Mesendoderm (in vitro differentiated cells): ENCODE measurements around the gene ERC2.

Experiments
- DNase-seq: peaks from one replicate; pipeline ENCODE4 v3.0.0; 2013
- H2AK5ac ChIP-seq: 2 replicates; pipeline ENCODE4 v1.6.1; 2013; ENCODE audit warnings: low read length, inconsistent platforms
- H2BK120ac ChIP-seq: 2 replicates; pipeline ENCODE4 v1.6.1; 2013; ENCODE audit warnings: low read depth, mild to moderate bottlenecking, low read length, moderate library complexity, mixed read lengths
- H2BK15ac ChIP-seq: replicated peaks from 2 replicates; pipeline ENCODE4 v1.6.1; 2013; ENCODE audit warnings: low read depth, mild to moderate bottlenecking, moderate library complexity
- H2BK5ac ChIP-seq: 2 replicates; pipeline ENCODE4 v1.6.1; 2013; ENCODE audit warnings: low read length, inconsistent platforms
- H3K18ac ChIP-seq: 2 replicates; pipeline ENCODE4 v1.6.1; 2013; ENCODE audit warnings: mild to moderate bottlenecking, low read length, mixed read lengths
- H3K23ac ChIP-seq: one replicate; pipeline ENCODE4 v1.6.1; 2013; ENCODE audit warnings: low read length
- H3K27ac ChIP-seq: 2 replicates; pipeline ENCODE4 v1.5.1; 2013; ENCODE audit warnings: low read depth, mild to moderate bottlenecking, inconsistent platforms, low read length, moderate library complexity
- H3K27me3 ChIP-seq: 2 replicates; pipeline ENCODE4 v1.6.1; 2013; ENCODE audit warnings: low read length, control low read depth, mild to moderate bottlenecking, inconsistent platforms; ENCODE audit not compliant: insufficient read depth, poor library complexity
- H3K36me3 ChIP-seq: 2 replicates; pipeline ENCODE4 v1.6.1; 2013; ENCODE audit warnings: low read length, inconsistent platforms; ENCODE audit not compliant: control insufficient read depth, insufficient read depth
- H3K4ac ChIP-seq: one replicate; pipeline ENCODE4 v1.6.1; 2013; ENCODE audit warnings: low read depth, mild to moderate bottlenecking, low read length, moderate library complexity
- H3K4me1 ChIP-seq: 2 replicates; pipeline ENCODE4 v1.6.1; 2013; ENCODE audit warnings: low read depth, low read length, inconsistent platforms; ENCODE audit not compliant: control insufficient read depth
- H3K4me2 ChIP-seq: 2 replicates; pipeline ENCODE4 v1.6.1; 2013; ENCODE audit warnings: low read length
- H3K4me3 ChIP-seq: 2 replicates; pipeline ENCODE4 v1.5.1; 2013; ENCODE audit warnings: mild to moderate bottlenecking, low read length
- H3K56ac ChIP-seq: one replicate; pipeline ENCODE4 v1.6.1; 2013; ENCODE audit warnings: low read length
- H3K79me1 ChIP-seq: 2 replicates; pipeline ENCODE4 v1.6.1; 2013; ENCODE audit warnings: low read length, inconsistent platforms
- H3K79me2 ChIP-seq: 2 replicates; pipeline ENCODE4 v1.6.1; 2013; ENCODE audit warnings: mild to moderate bottlenecking, low read length; ENCODE audit not compliant: control insufficient read depth, insufficient read depth
- H3K9ac ChIP-seq: 2 replicates; pipeline ENCODE4 v1.6.1; 2013; ENCODE audit warnings: low read length, inconsistent platforms
- H4K5ac ChIP-seq: one replicate; pipeline ENCODE4 v1.6.1; 2013; ENCODE audit warnings: low read length
- H4K8ac ChIP-seq: one replicate; pipeline ENCODE4 v1.6.1; 2013; ENCODE audit warnings: low read depth, mild to moderate bottlenecking, control low read depth, low read length, moderate library complexity
- WGBS: extraction: QIAGEN DNeasy Blood & Tissue Kit; methylation state at CpG from one replicate; pipeline ENCODE4 v1.1.7; 2013; ENCODE audit warnings: low lambda C conversion rate, missing lambda C conversion rate; ENCODE audit not compliant: insufficient coverage; ENCODE audit errors: extremely low coverage; 5-methylcytosine and 5-hydroxymethylcytosine counted together

The ERC2 gene

GRCh38 chr3:55538158-55538557 lies 930.1 kb downstream of the ERC2 start:
- Histone ChIP-seq H3K4ac (no peak overlapping the region), H2AK5ac (no peak overlapping the region), H3K79me1 (no peaks in the 10 kb centered on the region), H3K36me3 (no peaks in the 10 kb centered on the region), H3K4me3 (no peak overlapping the region), H3K23ac (no peak overlapping the region), H2BK120ac (no peak overlapping the region), H3K56ac (no peak overlapping the region), H4K8ac (no peak overlapping the region), H3K79me2 (no peaks in the 10 kb centered on the region), H3K4me2 (no peak overlapping the region), H3K27me3 (no peaks in the 10 kb centered on the region), H3K18ac (no peak overlapping the region), H2BK5ac (no peak overlapping the region), H4K5ac (no peak overlapping the region), H3K4me1 (peaks cover 15% of the 10 kb centered on the region), H3K9ac (no peak overlapping the region), H3K27ac (no peak overlapping the region), H2BK15ac (no peak overlapping the region)
- DNase-seq, result peak; percentile 57
- no CpG with 5 or more reads among the region's 4 CpGs for WGBS

GRCh38 chr3:55537563-55537962 lies 930.7 kb downstream of the ERC2 start:
- H3K18ac ChIP-seq, result no peak overlapping the region
- no peak overlapping the region for H3K56ac ChIP-seq
- no peak overlapping the region for H3K27ac ChIP-seq
- no peak overlapping the region for H3K4me3 ChIP-seq
- no peak overlapping the region for H3K4ac ChIP-seq
- no peak overlapping the region for H4K8ac ChIP-seq
- no peaks in the 10 kb centered on the region for H3K27me3 ChIP-seq
- H2BK5ac ChIP-seq, result no peak overlapping the region
- H3K79me2 ChIP-seq, result no peaks in the 10 kb centered on the region
- no peak overlapping the region for H4K5ac ChIP-seq
- no peak overlapping the region for H3K4me2 ChIP-seq
- no peak for DNase-seq
- H2BK15ac ChIP-seq, result no peak overlapping the region
- no peak overlapping the region for H2AK5ac ChIP-seq
- no peaks in the 10 kb centered on the region for H3K79me1 ChIP-seq
- H3K36me3 ChIP-seq, result no peaks in the 10 kb centered on the region
- H3K9ac ChIP-seq, result no peak overlapping the region
- peaks cover 15% of the 10 kb centered on the region for H3K4me1 ChIP-seq
- H3K23ac ChIP-seq, result no peak overlapping the region
- H2BK120ac ChIP-seq, result no peak overlapping the region
- WGBS, result no CpG with 5 or more reads among the region's 3 CpGs

GRCh38 chr3:55537129-55537528 lies 931.1 kb downstream of the ERC2 start:
- DNase-seq, result peak; percentile 31
- Histone ChIP-seq H3K23ac (peak overlapping the region; percentile 3), H3K79me2 (no peaks in the 10 kb centered on the region), H2BK5ac (no peak overlapping the region), H2BK15ac (no peak overlapping the region), H3K56ac (no peak overlapping the region), H2AK5ac (no peak overlapping the region), H4K8ac (no peak overlapping the region), H3K4ac (no peak overlapping the region), H4K5ac (no peak overlapping the region), H2BK120ac (no peak overlapping the region), H3K9ac (no peak overlapping the region), H3K4me2 (no peak overlapping the region), H3K18ac (no peak overlapping the region), H3K27me3 (no peaks in the 10 kb centered on the region), H3K36me3 (no peaks in the 10 kb centered on the region), H3K4me1 (peaks cover 15% of the 10 kb centered on the region), H3K27ac (no peak overlapping the region), H3K79me1 (no peaks in the 10 kb centered on the region), H3K4me3 (no peak overlapping the region)
- no CpG with 5 or more reads among the region's 7 CpGs for WGBS

GRCh38 chr3:55534876-55535275 lies 933.4 kb downstream of the ERC2 start:
- Histone ChIP-seq H3K18ac (no peak overlapping the region), H3K23ac (no peak overlapping the region), H3K79me2 (no peaks in the 10 kb centered on the region), H3K27me3 (no peaks in the 10 kb centered on the region), H3K56ac (no peak overlapping the region), H3K4ac (no peak overlapping the region), H4K8ac (no peak overlapping the region), H2AK5ac (no peak overlapping the region), H3K27ac (no peak overlapping the region), H2BK5ac (no peak overlapping the region), H3K79me1 (no peaks in the 10 kb centered on the region), H2BK15ac (no peak overlapping the region), H2BK120ac (no peak overlapping the region), H3K4me1 (no peaks in the 10 kb centered on the region), H3K4me2 (no peak overlapping the region), H4K5ac (no peak overlapping the region), H3K9ac (no peak overlapping the region), H3K36me3 (no peaks in the 10 kb centered on the region), H3K4me3 (no peak overlapping the region)
- DNase-seq, result no peak
- WGBS, result no CpG with 5 or more reads among the region's 2 CpGs

GRCh38 chr3:55532806-55533205 lies 935.5 kb downstream of the ERC2 start:
- Histone ChIP-seq H3K36me3 (no peaks in the 10 kb centered on the region), H3K79me2 (no peaks in the 10 kb centered on the region), H2BK120ac (no peak overlapping the region), H4K5ac (no peak overlapping the region), H3K4me3 (no peak overlapping the region), H3K27ac (no peak overlapping the region), H2BK15ac (no peak overlapping the region), H3K9ac (no peak overlapping the region), H2AK5ac (no peak overlapping the region), H3K4me2 (no peak overlapping the region), H3K23ac (no peak overlapping the region), H3K18ac (no peak overlapping the region), H3K4me1 (no peaks in the 10 kb centered on the region), H3K79me1 (no peaks in the 10 kb centered on the region), H2BK5ac (no peak overlapping the region), H3K56ac (no peak overlapping the region), H3K4ac (no peak overlapping the region), H3K27me3 (no peaks in the 10 kb centered on the region), H4K8ac (no peak overlapping the region)
- WGBS, result no CpG with 5 or more reads among the region's 3 CpGs
- no peak for DNase-seq

- Histone ChIP-seq H3K4ac (no peak overlapping the region), H3K27me3 (no peaks in the 10 kb centered on the region), H3K4me1 (no peaks in the 10 kb centered on the region), H3K23ac (no peak overlapping the region), H3K9ac (no peak overlapping the region), H3K56ac (no peak overlapping the region), H2AK5ac (no peak overlapping the region), H3K18ac (no peak overlapping the region), H3K79me1 (no peaks in the 10 kb centered on the region), H2BK120ac (no peak overlapping the region), H4K8ac (no peak overlapping the region), H3K79me2 (no peaks in the 10 kb centered on the region), H2BK15ac (no peak overlapping the region), H3K4me2 (no peak overlapping the region), H3K27ac (no peak overlapping the region), H3K36me3 (no peaks in the 10 kb centered on the region), H4K5ac (no peak overlapping the region), H2BK5ac (no peak overlapping the region), H3K4me3 (no peak overlapping the region)
- DNase-seq, result no peak
- no CpG with 5 or more reads among the region's 1 CpG for WGBS
Observed at GRCh38 chr3:55531321-55531720, 936.9 kb downstream of the ERC2 start.
